Stimulated activated CD4-positive, alpha-beta T cell treated with anti-CD3 and anti-CD28 coated beads, Interleukin-4, amount 100 ng/mL, for 4 hours (primary cell): Measurements from ENCODE around the gene SMARCC2.
A peak's percentile ranks its signal among the peaks of the same experiment; 100 is the strongest.

Source experiments
- DNase-seq, 2 experiments: peaks; one replicate each; pipeline ENCODE4 v3.0.0-alpha.2; 2020

Gene SMARCC2

DNA sequence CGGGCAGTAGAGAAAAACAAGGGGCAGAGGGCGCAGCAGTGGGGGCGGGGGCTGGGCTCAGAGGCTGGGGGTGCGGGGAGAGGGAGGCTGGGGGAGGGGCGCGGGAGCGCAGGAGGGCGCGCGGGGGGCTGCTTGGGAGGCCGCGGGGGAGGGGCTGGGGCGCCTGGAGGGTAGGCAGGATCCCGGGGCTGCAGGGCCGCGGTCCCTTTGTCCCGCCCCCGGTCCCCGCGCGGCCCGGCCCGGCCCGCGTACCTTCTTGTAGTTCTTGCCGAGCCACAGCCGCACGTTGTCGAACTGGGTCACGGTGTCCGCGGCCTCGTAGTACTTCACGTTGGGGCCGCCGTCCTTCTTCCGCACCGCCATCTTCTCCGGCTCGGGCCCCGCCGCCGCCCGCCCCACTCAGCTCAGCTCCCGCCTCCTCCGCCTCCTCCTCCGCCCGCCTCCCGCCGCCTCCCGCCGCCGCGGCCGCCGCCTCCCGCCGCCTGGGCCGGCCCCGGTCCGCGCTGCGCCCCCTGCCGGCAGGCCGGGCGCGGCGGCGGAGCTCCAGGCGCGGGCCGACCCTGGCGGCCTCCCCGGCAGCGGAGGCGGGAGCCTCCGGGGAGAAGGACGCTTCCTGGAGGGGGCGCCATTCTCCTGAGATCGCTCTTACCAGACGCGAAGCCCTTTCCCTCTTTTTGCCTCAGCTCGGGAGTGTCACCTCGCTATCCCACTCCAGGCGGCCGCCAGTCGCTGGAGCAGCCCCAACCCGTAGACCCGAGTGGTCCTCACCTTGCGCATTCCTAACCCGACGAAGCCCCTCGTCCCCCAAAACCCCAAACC, at the start of gene SMARCC2:
Gene SMARCC2, minus strand, starts transcription at position 385 of the 819 bp plus-strand sequence. Its CDS starts 22 bp downstream, at position 363.
- DNase-seq, result peak; percentile 78 to 83

DNA sequence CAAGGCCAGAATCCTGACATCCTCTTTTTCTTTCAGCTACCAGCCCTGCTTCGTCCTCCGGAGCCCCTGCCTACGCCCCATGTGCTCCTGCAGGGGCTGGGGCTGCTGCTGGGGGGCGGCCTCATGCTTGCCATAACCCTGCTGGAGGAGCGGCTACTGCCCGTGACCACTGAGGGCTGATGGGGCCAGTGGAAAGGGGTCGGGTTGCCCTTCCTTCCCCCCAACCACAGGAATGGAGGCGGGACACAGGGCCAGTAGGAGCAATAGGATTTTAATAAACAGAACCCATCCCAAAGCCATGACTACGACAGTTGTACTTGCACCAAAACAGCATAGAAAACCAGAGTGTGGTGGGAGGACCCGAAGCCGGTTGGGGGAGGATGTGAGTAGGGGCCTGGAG, 48.3 kb upstream of the SMARCC2 start:
- DNase-seq, result no peak

- no peak for DNase-seq
Measured at GRCh38 chr12:56236985-56237384, 47.7 kb upstream of the SMARCC2 start.

GRCh38 chr12:56236091-56236490, 46.8 kb upstream of the SMARCC2 start:
- no peak for DNase-seq

- no peak for DNase-seq
Measured at GRCh38 chr12:56234746-56235436, 45.6 kb upstream of the SMARCC2 start.

DNA sequence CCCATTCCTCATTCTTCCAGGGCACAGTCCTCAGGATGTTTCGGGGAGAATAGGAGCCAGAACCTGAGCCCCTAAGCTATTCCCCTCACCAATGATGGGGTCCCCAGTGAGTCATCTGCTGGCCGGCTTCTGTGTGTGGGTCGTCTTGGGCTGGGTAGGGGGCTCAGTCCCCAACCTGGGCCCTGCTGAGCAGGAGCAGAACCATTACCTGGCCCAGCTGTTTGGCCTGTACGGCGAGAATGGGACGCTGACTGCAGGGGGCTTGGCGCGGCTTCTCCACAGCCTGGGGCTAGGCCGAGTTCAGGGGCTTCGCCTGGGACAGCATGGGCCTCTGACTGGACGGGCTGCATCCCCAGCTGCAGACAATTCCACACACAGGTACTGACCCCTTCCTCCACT, 41.9 kb upstream of the SMARCC2 start:
- no peak for DNase-seq

GRCh38 chr12:56230432-56231183, 41.3 kb upstream of the SMARCC2 start:
- no peak for DNase-seq

- DNase-seq, result no peak
Measured at GRCh38 chr12:56229916-56230431, 40.7 kb upstream of the SMARCC2 start, which contains the start of gene SLC39A5. TSS of gene SLC39A5 (plus strand) at chr12:56230051. CDS start at chr12:56231275, 1,224 bp downstream.

GRCh38 chr12:56229082-56229481, 39.8 kb upstream of the SMARCC2 start:
- DNase-seq, result no peak

DNA sequence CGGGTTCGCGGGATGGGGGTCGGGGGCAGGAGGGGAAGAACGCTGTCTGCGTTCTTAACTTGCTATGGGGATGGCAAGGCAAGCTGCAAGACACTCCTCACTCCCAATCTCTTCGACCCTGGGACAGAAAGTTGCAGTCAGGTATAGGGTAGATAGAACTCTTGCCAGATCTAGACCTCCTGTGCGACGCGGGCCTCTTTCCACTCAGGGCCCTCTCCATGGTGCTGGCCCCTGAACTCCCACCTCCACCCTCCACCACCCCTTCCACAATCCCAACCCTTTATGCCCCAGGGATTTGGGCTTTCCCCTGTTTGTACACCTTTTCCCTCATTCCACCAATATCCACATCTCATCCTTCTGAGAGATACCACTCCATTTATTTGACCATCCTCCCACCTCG, 35.7 kb upstream of the SMARCC2 start:
- DNase-seq, result no peak

DNA sequence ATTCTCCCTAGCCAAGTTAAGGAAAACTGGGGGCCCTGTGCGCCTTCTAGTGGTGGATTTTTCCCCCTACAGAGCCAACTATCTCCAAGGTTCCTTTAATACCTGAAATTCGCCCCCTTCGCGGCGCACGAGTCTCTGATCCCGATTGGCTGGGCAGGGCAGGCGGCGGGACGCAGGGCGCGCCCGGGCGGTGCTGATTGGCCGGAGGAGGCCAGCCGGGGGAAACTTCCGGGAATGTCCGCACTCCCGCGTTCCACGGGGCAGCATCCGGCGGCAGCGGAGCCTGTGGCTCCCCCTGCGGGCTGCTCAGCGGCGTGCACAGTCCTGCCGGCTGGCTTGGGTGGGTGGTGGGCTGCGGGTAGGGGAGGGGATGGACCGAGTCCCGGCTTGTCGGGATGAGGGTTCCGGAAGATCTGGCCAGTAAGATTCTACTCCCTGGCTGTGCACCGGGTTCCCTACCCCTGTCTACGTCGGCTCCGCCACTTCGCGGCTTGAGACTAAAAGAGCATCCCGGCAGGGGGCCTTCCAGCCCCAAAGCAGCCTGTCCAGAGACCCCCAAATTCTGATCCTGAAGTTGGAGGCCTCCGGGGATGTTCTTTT, 34.9 kb upstream of the SMARCC2 start, which contains the start of gene NABP2:
Gene NABP2, plus strand, starts transcription at position 241 of the 600 bp plus-strand sequence. CDS start 515 bp downstream, outside the sequence.
- peak; percentile 88 to 93 for DNase-seq

DNA sequence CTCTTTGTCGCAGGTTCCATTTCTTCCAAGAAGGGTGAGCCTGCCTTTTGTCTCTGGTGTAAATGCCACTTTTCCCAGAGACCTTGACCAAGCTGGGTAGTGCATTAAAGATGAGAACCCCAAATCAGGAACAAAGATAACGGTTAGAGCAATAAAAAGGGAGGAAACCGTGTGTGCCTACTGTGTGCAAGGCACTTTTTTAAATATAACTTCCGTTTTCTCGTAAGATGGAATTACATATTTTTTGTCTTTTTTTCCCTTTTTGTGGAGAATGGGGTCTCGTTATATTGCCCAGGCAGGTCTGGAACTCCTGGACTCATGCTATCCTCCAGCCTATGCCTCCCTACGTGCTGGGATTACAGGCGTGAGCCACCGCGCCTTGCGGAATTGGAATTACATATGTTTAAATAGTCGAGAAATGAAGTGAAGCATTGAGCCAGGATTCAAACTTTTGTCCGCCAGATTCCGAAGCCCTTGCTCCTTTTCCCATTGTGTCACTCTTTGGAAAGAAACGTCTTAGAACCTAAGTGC, 34.4 kb upstream of the SMARCC2 start:
- DNase-seq, result no peak

GRCh38 chr12:56222531-56222895, 33.2 kb upstream of the SMARCC2 start:
- no peak for DNase-seq

DNA sequence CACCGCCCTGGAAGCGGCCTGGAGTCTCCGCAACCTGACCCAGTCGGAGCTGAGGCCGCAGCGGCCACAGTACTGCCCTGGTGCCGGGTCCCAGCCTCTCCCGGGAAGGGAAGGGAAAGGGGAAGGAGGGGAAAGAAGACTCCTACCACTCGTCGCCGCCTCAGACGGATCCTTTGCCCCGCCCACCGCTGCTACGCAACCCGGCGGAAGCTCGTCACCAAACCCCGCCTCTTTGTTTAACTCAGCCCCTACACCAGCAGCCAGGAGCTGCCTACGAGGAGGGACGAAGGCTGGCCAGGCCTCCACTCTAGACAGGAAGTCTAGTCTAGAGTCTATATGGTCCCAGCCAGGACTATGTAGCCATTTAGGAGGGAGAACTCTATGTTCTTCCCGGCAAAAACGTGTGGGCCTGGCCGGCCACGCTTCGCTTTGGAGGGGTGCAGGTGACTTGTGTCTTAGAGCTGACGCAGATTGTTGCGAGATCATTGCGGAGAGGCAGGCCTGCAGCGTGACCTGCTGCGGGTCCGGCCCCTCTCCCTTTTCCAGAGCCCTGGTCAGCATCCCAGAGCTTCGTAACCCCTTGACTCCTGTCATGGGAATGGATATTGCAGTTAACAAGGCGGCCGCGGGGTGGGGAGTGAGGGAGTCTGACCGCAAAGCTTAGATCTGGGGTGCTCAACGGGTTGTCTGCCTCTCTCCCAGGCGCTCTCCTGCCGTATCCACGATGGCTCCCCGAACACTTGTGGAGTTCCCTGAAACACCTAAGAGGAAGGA, 32.7 kb upstream of the SMARCC2 start, which contains the start of gene RNF41:
Gene RNF41, minus strand, starts transcription at position 166 of the 774 bp plus-strand sequence. CDS start 7,875 bp downstream, outside the sequence.
- DNase-seq, result peak; percentile 88 to 89

DNA sequence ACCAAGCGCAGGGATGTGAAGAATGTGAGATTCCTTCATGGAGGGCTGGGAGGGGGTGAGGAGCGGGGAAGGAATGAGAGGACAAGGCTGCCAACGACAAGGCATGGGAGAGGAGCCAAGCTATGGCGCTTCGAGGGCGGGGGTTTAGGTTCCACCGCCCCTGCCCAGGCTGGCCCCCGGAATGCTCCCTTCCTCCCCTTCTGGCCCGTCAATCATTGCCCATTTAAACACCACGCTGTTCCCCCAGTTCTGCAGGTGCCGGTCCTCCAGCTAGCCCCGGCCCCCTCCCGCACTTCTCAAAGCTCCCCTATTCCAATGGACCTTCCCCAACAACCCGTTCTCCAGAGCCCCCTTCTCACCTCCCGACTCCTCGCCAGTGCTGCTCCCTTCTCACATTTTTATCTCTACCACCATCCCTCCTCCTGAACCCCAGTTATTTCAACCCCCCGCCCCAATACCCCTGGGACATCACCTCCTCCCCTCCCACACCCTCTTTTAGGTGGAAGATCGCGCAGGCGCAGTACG, 32.0 kb upstream of the SMARCC2 start:
- no peak for DNase-seq

DNA sequence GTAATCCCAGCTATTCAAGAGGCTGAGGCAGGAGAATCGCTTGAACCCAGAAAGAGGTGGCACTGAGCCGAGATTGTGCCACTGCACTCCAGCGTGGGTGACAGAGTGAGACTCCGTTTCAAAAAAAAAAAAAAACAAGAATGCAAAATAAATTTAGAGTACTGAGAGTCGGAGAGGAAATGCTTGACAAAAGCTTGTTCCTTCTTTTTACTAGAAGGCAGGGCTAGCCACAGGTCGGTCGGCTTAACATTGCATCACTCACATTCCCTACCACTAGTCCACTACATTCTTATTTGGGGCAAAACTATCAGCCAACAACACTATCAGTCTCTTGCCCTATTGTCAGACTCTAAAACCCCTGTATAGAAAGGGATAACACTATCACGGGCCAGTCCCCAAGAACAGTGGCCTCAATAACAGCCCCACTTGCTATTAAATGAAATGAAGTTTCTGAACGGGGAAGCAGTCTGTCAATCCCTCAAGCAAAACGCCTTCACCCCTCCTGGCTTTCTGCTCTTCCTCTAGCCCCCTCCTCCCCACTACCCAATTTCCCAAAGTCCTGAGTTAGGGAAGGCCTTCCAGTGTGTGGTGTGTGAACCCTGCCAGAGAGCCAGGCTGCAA, 31.4 kb upstream of the SMARCC2 start:
- DNase-seq, result no peak

DNA sequence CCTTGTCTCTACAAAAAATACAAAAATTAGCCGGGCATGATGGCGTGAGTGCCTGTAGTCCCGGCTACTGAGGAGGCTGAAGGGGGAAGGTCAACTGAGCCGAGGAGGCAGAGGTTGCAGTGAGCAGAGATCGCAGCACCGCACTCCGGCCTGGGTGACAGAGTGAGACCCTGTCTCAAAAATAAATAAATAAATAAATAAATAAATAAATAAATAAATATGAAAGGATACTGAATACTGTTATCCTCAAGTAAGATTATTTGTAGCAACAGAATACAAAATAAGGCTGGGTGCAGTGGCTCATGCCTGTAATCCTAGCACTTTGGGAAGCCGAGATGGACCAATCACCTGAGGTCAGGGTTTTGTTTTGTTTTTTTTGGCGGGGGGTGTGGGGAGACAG, 30.6 kb upstream of the SMARCC2 start:
- DNase-seq, result no peak

- DNase-seq, result no peak
Measured at GRCh38 chr12:56216461-56216860, 27.2 kb upstream of the SMARCC2 start.

- DNase-seq, result no peak
Measured at GRCh38 chr12:56213878-56214277, 24.6 kb upstream of the SMARCC2 start.

DNA sequence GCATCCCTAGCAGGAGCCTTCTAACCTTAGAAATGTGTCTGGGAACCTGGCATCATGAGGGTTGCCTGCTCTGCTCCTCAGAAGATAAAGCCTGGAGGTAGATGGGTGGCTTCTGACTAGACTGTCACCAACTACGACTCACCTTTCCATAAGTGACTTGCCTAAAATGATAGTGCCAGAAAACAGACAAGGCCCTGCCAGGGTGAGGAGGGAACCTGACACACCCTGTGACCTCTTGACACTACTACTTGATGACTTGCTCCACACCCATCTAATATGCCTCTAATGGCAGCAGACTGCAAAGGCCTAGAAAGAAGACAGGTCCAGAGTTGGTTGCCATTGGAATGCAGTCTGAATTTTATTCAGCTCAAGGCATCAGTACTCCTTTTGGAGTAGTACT, 23.1 kb upstream of the SMARCC2 start:
- DNase-seq, result no peak

GRCh38 chr12:56208006-56208405, 18.7 kb upstream of the SMARCC2 start:
- DNase-seq, result no peak
